Fibroblast of skin of back (primary cell): Measurements from ENCODE around the gene RTF2. TPM values are rescaled to one million over a fixed set of nuclear protein-coding genes. Genes with fewer than 3 reads are reported as not detected.
A peak's percentile ranks its signal among the peaks of the same experiment; 100 is the strongest.

ENCODE experiments used
- DNase-seq: peaks from one replicate; pipeline ENCODE4 v3.0.0-alpha.2; 2013
- polyA plus RNA-seq, 2 experiments: library from polyadenylated mRNA; unstranded; fragments of 120-200 nt; gene quantifications; one replicate each; pipeline ENCODE4 v1.2.1, GENCODE V29; 2013; ENCODE audit not compliant: insufficient read length in 2 of 2

Gene RTF2
- 98.7 TPM for polyA plus RNA-seq (2013, experiment 1 of 2; ENCODE audit: insufficient read length)
- polyA plus RNA-seq (2013, experiment 2 of 2; ENCODE audit: insufficient read length) = 96.5 TPM

GRCh38 chr20:56468316-56469076 lies at the start of gene RTF2:
TSS of gene RTF2 (plus strand) at chr20:56468627. CDS start at chr20:56468698, 71 bp downstream.
- peak; percentile 90 for DNase-seq

GRCh38 chr20:56420028-56420427 lies 48.4 kb upstream of the RTF2 start:
- no peak for DNase-seq

- no peak for DNase-seq
These were observed 47.3 kb upstream of the RTF2 start for GRCh38 chr20:56420940-56421688.

GRCh38 chr20:56422076-56422823 lies 46.2 kb upstream of the RTF2 start:
- DNase-seq = peak; percentile 85

GRCh38 chr20:56422824-56423189 lies 45.6 kb upstream of the RTF2 start:
- no peak for DNase-seq

- DNase-seq = no peak
These were observed 45.2 kb upstream of the RTF2 start for GRCh38 chr20:56423211-56423610.

GRCh38 chr20:56423886-56424285 lies 44.5 kb upstream of the RTF2 start:
- no peak for DNase-seq

GRCh38 chr20:56424931-56425330 lies 43.5 kb upstream of the RTF2 start:
- DNase-seq = no peak

- no peak for DNase-seq
These were observed 42.4 kb upstream of the RTF2 start for GRCh38 chr20:56426026-56426425.

- no peak for DNase-seq
These were observed 41.5 kb upstream of the RTF2 start for GRCh38 chr20:56426926-56427325.

GRCh38 chr20:56427797-56428196 lies 40.6 kb upstream of the RTF2 start:
- DNase-seq = no peak

GRCh38 chr20:56428410-56428809 lies 40.0 kb upstream of the RTF2 start:
- DNase-seq = no peak

GRCh38 chr20:56428881-56429280 lies 39.5 kb upstream of the RTF2 start:
- DNase-seq = no peak

GRCh38 chr20:56429502-56429901 lies 38.9 kb upstream of the RTF2 start:
- DNase-seq = peak; percentile 52

- no peak for DNase-seq
These were observed 38.5 kb upstream of the RTF2 start for GRCh38 chr20:56429941-56430340.

GRCh38 chr20:56430461-56430860 lies 38.0 kb upstream of the RTF2 start:
- no peak for DNase-seq

- DNase-seq = no peak
These were observed 37.5 kb upstream of the RTF2 start for GRCh38 chr20:56430957-56431356.

GRCh38 chr20:56431471-56431870 lies 37.0 kb upstream of the RTF2 start:
- no peak for DNase-seq

- DNase-seq = peak; percentile 56
These were observed 35.1 kb upstream of the RTF2 start for GRCh38 chr20:56433221-56433879.

GRCh38 chr20:56433880-56434255 lies 34.6 kb upstream of the RTF2 start:
- peak; percentile 46 for DNase-seq

GRCh38 chr20:56437196-56437960 lies 31.0 kb upstream of the RTF2 start:
- no peak for DNase-seq

GRCh38 chr20:56438284-56438683 lies 30.1 kb upstream of the RTF2 start:
- DNase-seq = no peak
